WTC11 (cell line): ENCODE measurements around the gene RBFOX1. TPM values are rescaled to one million over a fixed set of nuclear protein-coding genes. Genes with fewer than 3 reads are reported as not detected.

Experiments
- ATAC-seq: fragments of 200-7000 bp; cut with Tn5 transposase; 2 replicates; pipeline ENCODE4 v1.10.0; 2021; ENCODE audit warnings: mild to moderate bottlenecking, moderate library complexity
- CTCF ChIA-PET: fragments of 300-600 bp; sonication (Branson Sonifier 250); formaldehyde crosslinking; loops from one replicate; lab custom pipeline; 2021; ENCODE audit warnings: antibody characterized with exemption; lab: Charles Lee
- POLR2A ChIA-PET: fragments of 350-600 bp; sonication (Branson Sonifier 250); formaldehyde crosslinking; loops from one replicate; lab custom pipeline; 2021; ENCODE audit warnings: antibody characterized with exemption; lab: Charles Lee
- DNase-seq: peaks from one replicate; pipeline ENCODE4 v3.0.0; 2021; ENCODE audit warnings: low spot score
- H3K27ac Mint-ChIP-seq: 2 replicates; pipeline ENCODE4 v1.8.0; 2021; ENCODE audit warnings: mixed read lengths
- H3K27me3 Mint-ChIP-seq: 2 replicates; pipeline ENCODE4 v1.8.0; 2021; ENCODE audit warnings: low read depth, mild to moderate bottlenecking, moderate library complexity, mixed read lengths
- H3K36me3 Mint-ChIP-seq: 2 replicates; pipeline ENCODE4 v1.8.0; 2021; ENCODE audit warnings: mixed read lengths
- H3K4me1 Mint-ChIP-seq: 2 replicates; pipeline ENCODE4 v1.8.0; 2022; ENCODE audit warnings: mixed read lengths
- H3K4me3 Mint-ChIP-seq: 2 replicates; pipeline ENCODE4 v1.8.0; 2021; ENCODE audit warnings: mild to moderate bottlenecking, moderate library complexity, mixed read lengths
- H3K9me3 Mint-ChIP-seq: 2 replicates; pipeline ENCODE4 v1.8.0; 2021; ENCODE audit warnings: mixed read lengths
- E2F1 ChIP-seq: sonication (generic); formaldehyde crosslinking; IDR thresholded peaks from 2 replicates; pipeline ENCODE4 v1.8.0; 2022; ENCODE audit warnings: mild to moderate bottlenecking, missing genetic modification reagents
- E2F4 ChIP-seq: sonication (generic); formaldehyde crosslinking; IDR thresholded peaks from 2 replicates; pipeline ENCODE4 v1.8.1; 2022; ENCODE audit warnings: low read depth, mild to moderate bottlenecking, moderate library complexity, missing genetic modification reagents, borderline replicate concordance
- IRF1 ChIP-seq: sonication (generic); formaldehyde crosslinking; IDR thresholded peaks from 2 replicates; pipeline ENCODE4 v1.8.0; 2023; ENCODE audit warnings: missing genetic modification reagents
- NR2C2 ChIP-seq: sonication (generic); formaldehyde crosslinking; IDR thresholded peaks from 2 replicates; pipeline ENCODE4 v1.8.0; 2022; ENCODE audit warnings: mild to moderate bottlenecking, missing genetic modification reagents
- STAT6 ChIP-seq: sonication (generic); formaldehyde crosslinking; conservative IDR thresholded peaks from 2 replicates; pipeline ENCODE4 v1.8.1; 2023; ENCODE audit warnings: mild to moderate bottlenecking, low read depth, missing genetic modification reagents, moderate library complexity
- TEAD1 ChIP-seq: sonication (generic); formaldehyde crosslinking; IDR thresholded peaks from 2 replicates; pipeline ENCODE4 v1.8.0; 2022; ENCODE audit warnings: mild to moderate bottlenecking, missing genetic modification reagents
- USF2 ChIP-seq: sonication (generic); formaldehyde crosslinking; IDR thresholded peaks from 2 replicates; pipeline ENCODE4 v1.8.1; 2023; ENCODE audit warnings: mild to moderate bottlenecking, missing genetic modification reagents, moderate library complexity
- ZBTB43 ChIP-seq: sonication (generic); formaldehyde crosslinking; IDR thresholded peaks from 2 replicates; pipeline ENCODE4 v1.8.1; 2023; ENCODE audit warnings: mild to moderate bottlenecking, missing genetic modification reagents
- ZNF281 ChIP-seq: sonication (generic); formaldehyde crosslinking; IDR thresholded peaks from 2 replicates; pipeline ENCODE4 v1.8.0; 2023; ENCODE audit warnings: mild to moderate bottlenecking, missing genetic modification reagents
- ZNF425 ChIP-seq: fragments of 250-450 bp; sonication (Bioruptor Pico); conservative IDR thresholded peaks from 2 replicates; pipeline ENCODE4 v1.9.0; 2021; ENCODE audit warnings: mild to moderate bottlenecking
- ZSCAN18 ChIP-seq: fragments of 250-450 bp; sonication (Bioruptor Pico); IDR thresholded peaks from 2 replicates; pipeline ENCODE4 v2.1.2; 2022; ENCODE audit warnings: mild to moderate bottlenecking, moderate library complexity
- total RNA-seq: library from RNA; stranded (reverse); gene quantifications from 3 replicates; pipeline ENCODE4 v1.2.3, GENCODE V29; 2021

RBFOX1 gene
- total RNA-seq, 1 experiment from 2014 or later = 1.1 TPM

GRCh38 chr16:7550096-7550495 is 217.5 kb downstream of the RBFOX1 start (continued):
- TF ChIP-seq E2F1 (CRISPR knock-in tag) = no peak
- TF ChIP-seq ZNF425 (CRISPR knock-in tag) = no peak
- no peak for TF ChIP-seq ZNF281 (CRISPR knock-in tag)
- TF ChIP-seq ZBTB43 = no peak
- TF ChIP-seq ZSCAN18 (CRISPR knock-in tag) = no peak
- TF ChIP-seq, all 79 proteins: peak for 0

GRCh38 chr16:7555459-7555858 is 222.8 kb downstream of the RBFOX1 start:
- H3K27ac Mint-ChIP-seq = no peak overlapping the region
- POLR2A ChIA-PET = interaction anchor here (1.4 kb wide), 1 partner anchor 10 kb away, joined by 4 read pairs; no protein-coding TSS in a partner anchor
- no peak for TF ChIP-seq STAT6 (CRISPR knock-in tag)
- TF ChIP-seq E2F4 (CRISPR knock-in tag) = no peak
- TF ChIP-seq TEAD1 (CRISPR knock-in tag) = no peak
- TF ChIP-seq USF2 (CRISPR knock-in tag) = no peak
- no peak for TF ChIP-seq NR2C2
- no peak for TF ChIP-seq IRF1
- TF ChIP-seq, all 79 proteins: peak for 0
- no peaks in the 10 kb centered on the region for H3K4me1 Mint-ChIP-seq
- no peak overlapping the region for H3K4me3 Mint-ChIP-seq
- CTCF ChIA-PET = no interaction called here
- H3K36me3 Mint-ChIP-seq = peaks cover 22% of the 10 kb centered on the region
- peaks cover 33% of the 10 kb centered on the region for H3K9me3 Mint-ChIP-seq
- H3K27me3 Mint-ChIP-seq = peaks cover 4% of the 10 kb centered on the region
- DNase-seq (no peak), ATAC-seq (no peak)
